Neutrophil (primary cell): ENCODE data around the gene CENPX.

ENCODE experiments used
- H3K27ac ChIP-seq: fragments of 200-600 bp; sonication (generic); 2 replicates; pipeline ENCODE4 v1.5.1; 2016; ENCODE audit warnings: mild to moderate bottlenecking, moderate library complexity
- H3K27me3 ChIP-seq: fragments of 200-600 bp; sonication (generic); 2 replicates; pipeline ENCODE4 v1.6.0; 2016; ENCODE audit warnings: mild to moderate bottlenecking
- H3K36me3 ChIP-seq: fragments of 200-600 bp; sonication (generic); 2 replicates; pipeline ENCODE4 v1.5.1; 2017
- H3K4me1 ChIP-seq, 2 experiments: fragments of 200-600 bp in 1 of 2; sonication (generic) in 1 of 2; 1 replicate in 1 of 2; 2 replicates in 1 of 2; pipeline versions ENCODE4 v1.5.1 to v1.6.1; 2013 to 2016; ENCODE audit warnings: low read depth in 1 of 2, low read length in 1 of 2, mild to moderate bottlenecking in 1 of 2, moderate library complexity in 1 of 2; ENCODE audit not compliant: control insufficient read depth in 1 of 2, insufficient read depth in 1 of 2
- H3K4me3 ChIP-seq, 2 experiments: fragments of 200-600 bp in 1 of 2; sonication (generic) in 1 of 2; 1 replicate in 1 of 2; 2 replicates in 1 of 2; pipeline ENCODE4 v1.5.1; 2013 to 2016; ENCODE audit warnings: low read depth in 1 of 2, low read length in 1 of 2, mild to moderate bottlenecking in 1 of 2, moderate library complexity in 1 of 2
- H3K9me3 ChIP-seq: fragments of 200-600 bp; sonication (generic); 2 replicates; pipeline ENCODE4 v1.5.1; 2016
- CTCF ChIP-seq: fragments of 200-600 bp; sonication (generic); IDR thresholded peaks from 2 replicates; pipeline ENCODE4 v1.5.1; 2016; ENCODE audit warnings: antibody characterized with exemption

Gene CENPX

DNA sequence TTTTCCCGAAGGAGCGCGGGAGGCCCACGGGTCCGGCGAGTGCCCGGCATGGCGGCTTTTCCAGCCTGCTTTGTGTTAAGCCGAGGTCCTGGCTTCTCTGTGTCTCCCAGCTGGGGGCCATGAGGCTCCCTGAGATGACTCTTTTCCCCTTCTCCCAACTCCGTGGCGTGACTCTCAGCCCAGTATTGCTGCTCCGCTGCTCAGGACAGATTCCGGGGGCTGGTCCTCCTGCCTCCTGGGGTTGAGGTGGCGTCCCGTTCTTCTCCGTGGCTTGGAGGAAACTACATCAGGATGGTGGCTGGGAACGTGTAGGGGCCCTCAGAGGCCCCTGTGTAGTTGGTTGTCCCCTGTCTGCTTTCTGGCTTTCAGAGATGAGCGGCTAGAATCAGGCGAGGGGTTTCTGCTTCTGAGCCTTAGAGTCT, 30.0 kb upstream of the CENPX start:
- peak overlapping the region; percentile 64 to 65 for H3K4me3 ChIP-seq
- H3K9me3 ChIP-seq: no peaks in the 10 kb centered on the region
- TF ChIP-seq CTCF: no peak
- H3K27ac ChIP-seq: no peak overlapping the region
- H3K27me3 ChIP-seq: no peaks in the 10 kb centered on the region
- peaks cover 62% of the 10 kb centered on the region for H3K36me3 ChIP-seq
- peaks cover 15 to 21% of the 10 kb centered on the region in 2 experiments for H3K4me1 ChIP-seq

DNA sequence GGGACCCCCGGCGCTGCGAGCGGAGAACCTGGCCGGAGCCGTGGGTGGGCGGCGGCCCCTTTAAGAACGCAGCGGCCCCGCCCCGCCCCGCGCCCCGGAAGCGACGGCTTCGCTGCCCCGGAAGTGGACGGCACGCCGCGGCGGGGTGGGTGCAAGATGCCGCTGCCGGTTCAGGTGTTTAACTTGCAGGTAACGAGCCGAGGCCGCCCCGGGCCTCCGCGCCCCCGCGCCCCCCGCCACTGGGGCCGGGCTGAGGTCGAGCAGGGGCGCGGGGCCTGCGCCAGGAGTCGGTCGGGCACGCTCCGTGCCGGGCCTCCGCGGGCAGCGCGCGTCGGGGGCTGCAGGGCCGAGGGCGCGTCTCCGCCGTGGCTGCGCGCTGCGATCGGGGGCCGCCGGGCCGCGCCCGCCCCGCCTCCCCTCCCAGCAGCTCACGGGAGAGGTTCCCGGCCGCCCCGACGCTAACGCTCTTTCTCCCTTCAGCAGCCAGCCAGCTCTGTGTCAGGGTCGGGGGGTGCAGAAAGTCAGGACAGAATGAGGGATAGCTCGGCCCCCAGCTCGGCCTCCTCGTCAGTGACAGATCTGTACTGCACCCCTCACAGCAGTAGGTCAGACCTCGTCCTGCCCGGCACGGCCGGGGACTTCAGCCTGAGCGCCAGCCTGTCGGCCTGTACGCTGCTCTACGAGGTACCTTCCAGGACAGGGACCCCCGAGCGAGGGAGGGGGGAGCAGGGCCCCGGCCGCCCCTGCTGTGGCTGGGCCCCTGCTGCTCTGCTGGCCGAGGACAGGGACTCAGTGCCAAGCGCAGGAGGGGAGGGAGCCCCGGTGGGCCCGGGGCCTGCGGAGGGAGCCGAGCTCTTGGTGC, 29.3 kb upstream of the CENPX start, which contains the start of the genes GPS1 and RFNG:
TSS of gene GPS1 (plus strand) at position 123 of the 862 bp plus-strand sequence. CDS start at position 157, 34 bp downstream.
TSS of gene RFNG (minus strand) at position 36 of the 862 bp plus-strand sequence. CDS start 45 bp downstream, outside the sequence.
- Histone ChIP-seq H3K4me3 (peak within 1 kb of the TSS; percentile 64 to 65), H3K27ac (peak within 1 kb of the TSS; percentile 57), H3K9me3 (no peaks in the 10 kb centered on the region), H3K4me1 (peaks cover 15 to 21% of the 10 kb centered on the region in 2 experiments), H3K36me3 (peaks cover 62% of the 10 kb centered on the region), H3K27me3 (no peaks in the 10 kb centered on the region)
- no peak for TF ChIP-seq CTCF

GRCh38 chr17:82050761-82051641, 28.3 kb upstream of the CENPX start:
- Histone ChIP-seq H3K4me1 (peaks cover 15 to 21% of the 10 kb centered on the region in 2 experiments), H3K27ac (peak overlapping the region; percentile 57)

DNA sequence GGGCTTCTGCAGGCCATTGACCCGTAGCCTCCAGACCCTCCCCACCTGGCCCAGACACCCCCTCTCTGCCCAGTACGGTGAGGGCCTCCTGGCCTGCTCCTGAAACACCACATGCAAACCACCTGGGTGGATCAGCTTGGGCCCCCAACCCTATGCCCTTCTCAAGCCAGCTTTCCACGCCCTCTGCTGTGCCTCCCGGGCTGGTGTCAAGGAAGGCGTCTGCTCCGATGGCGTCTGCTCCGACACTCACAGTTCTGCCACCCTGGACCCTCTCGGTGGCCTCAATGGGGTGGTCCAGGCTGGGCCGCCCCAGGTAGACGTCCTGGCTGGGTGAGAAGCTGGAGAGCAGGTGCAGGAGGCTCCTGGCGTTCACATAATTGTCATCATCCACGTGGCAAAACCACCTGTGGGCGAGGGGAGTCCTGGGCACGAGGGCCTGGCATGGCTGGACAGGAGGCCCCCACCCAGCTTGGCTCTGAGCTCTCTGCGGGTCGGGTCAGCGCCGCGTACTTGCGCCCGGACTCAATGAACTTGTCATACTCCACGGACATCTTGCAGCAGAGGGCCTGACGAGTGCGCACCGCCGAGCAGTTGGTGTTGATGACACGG, 27.6 kb upstream of the CENPX start:
- Histone ChIP-seq H3K27me3 (no peaks in the 10 kb centered on the region), H3K4me3 (peak overlapping the region; percentile 62 to 64), H3K36me3 (peaks cover 50% of the 10 kb centered on the region), H3K4me1 (peaks cover 15 to 21% of the 10 kb centered on the region in 2 experiments), H3K27ac (no peak overlapping the region), H3K9me3 (no peaks in the 10 kb centered on the region)
- no peak for TF ChIP-seq CTCF

More at GRCh38 chr17:82050761-82051641, 28.3 kb upstream of the CENPX start:
- Histone ChIP-seq H3K36me3 (peaks cover 58% of the 10 kb centered on the region), H3K9me3 (no peaks in the 10 kb centered on the region), H3K27me3 (no peaks in the 10 kb centered on the region), H3K4me3 (peak overlapping the region; percentile 62 to 64)
- no peak for TF ChIP-seq CTCF

- H3K4me3 ChIP-seq: no peak overlapping the region
Measured at GRCh38 chr17:82049521-82049971, 26.9 kb upstream of the CENPX start.

More at GRCh38 chr17:82049521-82049971, 26.9 kb upstream of the CENPX start:
- H3K27ac ChIP-seq: no peak overlapping the region
- H3K4me1 ChIP-seq: peaks cover 15 to 21% of the 10 kb centered on the region in 2 experiments
- peaks cover 43% of the 10 kb centered on the region for H3K36me3 ChIP-seq
- no peaks in the 10 kb centered on the region for H3K27me3 ChIP-seq
- no peaks in the 10 kb centered on the region for H3K9me3 ChIP-seq
- no peak for TF ChIP-seq CTCF
